Measurements from ENCODE around the gene C14orf93. TPM values are rescaled to one million over a fixed set of nuclear protein-coding genes. Genes with fewer than 3 reads are reported as not detected.

The C14orf93 gene
- polyA plus RNA-seq, 3 donors: 2.5 to 17.6 (median 3.7) TPM

GRCh38 chr14:22978981-22979671 is 30.8 kb downstream of the C14orf93 start:
- H3K9me3 Mint-ChIP-seq: peaks cover 0 to 5% (median 3%) of the 10 kb centered on the region in 7 donors
- Histone ChIP-seq H4K20me1 (ENCODE audit: insufficient read depth, low read length) (no peaks in the 10 kb centered on the region), H3K36me3 (replicated peaks in 1 of 2; ENCODE audit: control insufficient read depth in 1 of 2, insufficient read depth in 2 of 2, low read length in 2 of 2) (no peaks in the 10 kb centered on the region), H3K9me3 (replicated peaks in 1 of 2; ENCODE audit: control insufficient read depth in 1 of 2, insufficient read depth in 1 of 2, low read length in 2 of 2) (peaks cover 0 to 4% of the 10 kb centered on the region in 2 donors), H3K4me1 (ENCODE audit: control insufficient read depth in 1 of 2, insufficient read depth in 2 of 2, low read length in 2 of 2) (peaks cover 25 to 27% of the 10 kb centered on the region in 2 donors), H3K27ac (ENCODE audit: low read depth in 1 of 2, low read length in 2 of 2) (no peak overlapping the region), H3K4me2 (replicated peaks; ENCODE audit: extremely low read depth, low read length, poor library complexity, severe bottlenecking) (no peak overlapping the region), H3K27me3 (ENCODE audit: control insufficient read depth in 2 of 2, insufficient read depth in 2 of 2, low read length in 2 of 2) (peaks cover 33 to 57% of the 10 kb centered on the region in 2 donors), H3K79me2 (ENCODE audit: insufficient read depth, low read length) (no peaks in the 10 kb centered on the region), H3K9ac (ENCODE audit: insufficient read depth, low read length, poor library complexity, severe bottlenecking) (no peak overlapping the region), H3K4me3 (replicated peaks in 1 of 3; ENCODE audit: low read depth in 2 of 3, low read length in 3 of 3) (no peak overlapping the region), H2AFZ (ENCODE audit: insufficient read depth, low read depth, low read length, poor library complexity, severe bottlenecking) (no peak overlapping the region)
- no peak for DNase-seq
- intact Hi-C loops (cut with micrococcal nuclease): no loop called here
- 100% methylated on average over 3 of the region's 5 CpGs for WGBS (ENCODE audit: insufficient coverage)
- TF ChIP-seq CTCF (IDR thresholded peaks at IDR 0.05): no peak
- H3K36me3 Mint-ChIP-seq: no peaks in the 10 kb centered on the region
- H3K27ac Mint-ChIP-seq: no peak overlapping the region
- peaks cover 6% of the 10 kb centered on the region for H3K4me1 Mint-ChIP-seq
- H3K4me3 Mint-ChIP-seq: peak overlapping the region in 1 of 2 donors; percentile 79
- peaks cover 34 to 47% (median 40%) of the 10 kb centered on the region in 3 donors for H3K27me3 Mint-ChIP-seq (ENCODE audit: low read depth in 3 of 3)

- Histone ChIP-seq H3K9ac (ENCODE audit: insufficient read depth, low read length, poor library complexity, severe bottlenecking) (no peak overlapping the region), H3K4me1 (ENCODE audit: control insufficient read depth in 1 of 2, insufficient read depth in 2 of 2, low read length in 2 of 2) (peaks cover 25 to 26% of the 10 kb centered on the region in 2 donors), H4K20me1 (ENCODE audit: insufficient read depth, low read length) (no peaks in the 10 kb centered on the region), H2AFZ (ENCODE audit: insufficient read depth, low read depth, low read length, poor library complexity, severe bottlenecking) (no peak overlapping the region), H3K36me3 (replicated peaks in 1 of 2; ENCODE audit: control insufficient read depth in 1 of 2, insufficient read depth in 2 of 2, low read length in 2 of 2) (no peaks in the 10 kb centered on the region), H3K4me2 (replicated peaks; ENCODE audit: extremely low read depth, low read length, poor library complexity, severe bottlenecking) (no peak overlapping the region), H3K79me2 (ENCODE audit: insufficient read depth, low read length) (no peaks in the 10 kb centered on the region), H3K9me3 (replicated peaks in 1 of 2; ENCODE audit: control insufficient read depth in 1 of 2, insufficient read depth in 1 of 2, low read length in 2 of 2) (peaks cover 0 to 4% of the 10 kb centered on the region in 2 donors), H3K4me3 (replicated peaks in 1 of 3; ENCODE audit: low read depth in 2 of 3, low read length in 3 of 3) (no peak overlapping the region), H3K27ac (ENCODE audit: low read depth in 1 of 2, low read length in 2 of 2) (no peak overlapping the region), H3K27me3 (ENCODE audit: control insufficient read depth in 2 of 2, insufficient read depth in 2 of 2, low read length in 2 of 2) (peaks cover 33 to 57% of the 10 kb centered on the region in 2 donors)
- Mint-ChIP-seq H3K27me3 (ENCODE audit: low read depth in 3 of 3) (peaks cover 34 to 47% (median 40%) of the 10 kb centered on the region in 3 donors), H3K9me3 (peaks cover 0 to 5% (median 3%) of the 10 kb centered on the region in 7 donors), H3K4me3 (no peak overlapping the region), H3K36me3 (no peaks in the 10 kb centered on the region), H3K4me1 (peaks cover 6% of the 10 kb centered on the region), H3K27ac (no peak overlapping the region)
- intact Hi-C loops (cut with micrococcal nuclease): no loop called here
- DNase-seq: no peak
- WGBS (ENCODE audit: insufficient coverage): 90% methylated on average over 1 of the region's 3 CpGs
- no peak for TF ChIP-seq CTCF (IDR thresholded peaks at IDR 0.05)
Measured at GRCh38 chr14:22978487-22978837, 31.5 kb downstream of the C14orf93 start.
